Caco-2 (cell line): Measurements from ENCODE around the gene KRT24. TPM values are rescaled to one million over a fixed set of nuclear protein-coding genes. Genes with fewer than 3 reads are reported as not detected.
"Not testable (repeated sequence)": the region's sequence is repeated elsewhere in the genome, so short reads cannot be mapped to it uniquely, and the experiment has no call there.

ENCODE experiments used
- Bru-seq: library from RNA; stranded (reverse); fragments of 400-500 nt; gene quantifications from one replicate; lab custom pipeline; 2021; lab: Mats Ljungman, UMichigan
- BruChase-seq, 2 experiments: library from RNA; stranded (reverse); fragments of 400-500 nt; gene quantifications; one replicate each; lab custom pipeline; 2021; lab: Mats Ljungman, UMichigan
- BruUV-seq: library from RNA; stranded (reverse); fragments of 400-500 nt; replicated peaks from 2 replicates; lab custom pipeline; 2021; lab: Mats Ljungman, UMichigan
- CTCF ChIA-PET: fragments of 300-600 bp; sonication (Branson Sonifier 250); formaldehyde crosslinking; loops from one replicate; lab custom pipeline; 2022; ENCODE audit warnings: antibody characterized with exemption; lab: Charles Lee
- POLR2A ChIA-PET: fragments of 300-600 bp; sonication (Branson Sonifier 250); formaldehyde crosslinking; loops from one replicate; lab custom pipeline; 2022; ENCODE audit warnings: antibody characterized with exemption; lab: Charles Lee
- DNase-seq, 2 experiments: peaks; one replicate each; pipeline versions ENCODE4 v3.0.0 to v3.0.0-alpha.2; 2020 to 2022
- H3K27me3 ChIP-seq: replicated peaks from 2 replicates; pipeline ENCODE4 v1.6.0; 2011; ENCODE audit warnings: low read length; ENCODE audit not compliant: control insufficient read depth, insufficient read depth
- H3K36me3 ChIP-seq: 2 replicates; pipeline ENCODE4 v1.5.1; 2011; ENCODE audit warnings: low read length; ENCODE audit not compliant: control insufficient read depth, insufficient read depth
- H3K4me1 ChIP-seq: fragments of 250-450 bp; sonication (Bioruptor Pico); 2 replicates; pipeline ENCODE4 v1.5.1; 2020; ENCODE audit warnings: mild to moderate bottlenecking
- H3K4me3 ChIP-seq: 2 replicates; pipeline ENCODE4 v1.5.1; 2011; ENCODE audit warnings: low read depth, mild to moderate bottlenecking, control low read depth, low read length
- H3K9me3 ChIP-seq: fragments of 250-450 bp; sonication (Bioruptor Pico); 2 replicates; pipeline ENCODE4 v1.5.1; 2020; ENCODE audit warnings: mild to moderate bottlenecking, moderate library complexity
- H3K27ac Mint-ChIP-seq: one replicate; pipeline ENCODE4 v1.8.0; 2022; ENCODE audit warnings: mixed read lengths; ENCODE audit not compliant: unreplicated experiment
- H3K27me3 Mint-ChIP-seq: one replicate; pipeline ENCODE4 v1.8.0; 2022; ENCODE audit warnings: mixed read lengths; ENCODE audit not compliant: insufficient read depth, unreplicated experiment
- H3K36me3 Mint-ChIP-seq: one replicate; pipeline ENCODE4 v1.8.0; 2022; ENCODE audit warnings: mild to moderate bottlenecking, mixed read lengths; ENCODE audit not compliant: insufficient read depth, unreplicated experiment
- H3K4me1 Mint-ChIP-seq: one replicate; pipeline ENCODE4 v1.8.0; 2022; ENCODE audit warnings: low read depth, mixed read lengths; ENCODE audit not compliant: unreplicated experiment
- H3K4me3 Mint-ChIP-seq: one replicate; pipeline ENCODE4 v1.8.0; 2022; ENCODE audit warnings: mild to moderate bottlenecking, moderate library complexity, mixed read lengths; ENCODE audit not compliant: unreplicated experiment
- H3K9me3 Mint-ChIP-seq: one replicate; pipeline ENCODE4 v1.8.0; 2022; ENCODE audit warnings: mixed read lengths; ENCODE audit not compliant: unreplicated experiment
- CTCF ChIP-seq, 2 experiments: fragments of 200-600 bp in 1 of 2; IDR thresholded peaks; 1 replicate in 1 of 2; 2 replicates in 1 of 2; pipeline versions ENCODE4 v1.5.1 to v1.8.0; 2011 to 2022; ENCODE audit warnings: antibody characterized with exemption in 1 of 2, control low read depth in 1 of 2, inconsistent platforms in 1 of 2, low read depth in 1 of 2, low read length in 1 of 2, mild to moderate bottlenecking in 1 of 2, moderate library complexity in 1 of 2; ENCODE audit not compliant: insufficient read depth in 1 of 2, severe bottlenecking in 1 of 2, unreplicated experiment in 1 of 2
- intact Hi-C: fragments of 100-400 bp; cut with micrococcal nuclease; formaldehyde crosslinking; loops from one replicate; pipeline ENCODE4 v1.10.0; 2022; ENCODE audit not compliant: unreplicated experiment
- long read RNA-seq: library from polyadenylated mRNA; stranded (forward); transcript quantifications from one replicate; pipeline ENCODE4 v2.0.0, GENCODE V29; 2022
- total RNA-seq: library from RNA; stranded (reverse); gene quantifications from 2 replicates; pipeline ENCODE4 v1.2.3, GENCODE V29; 2022

KRT24 gene
- total RNA-seq (0.16 TPM in 1 of 2 replicates, not detected in the other), Bru-seq, nascent RNA (percentile 18 among the genes with signal in this experiment), BruChase-seq, experiment 1, labeled RNA remaining after a 2-hour chase (percentile 11 among the genes with signal in this experiment), BruChase-seq, experiment 2, labeled RNA remaining after a 6-hour chase (percentile 16 among the genes with signal in this experiment)
- long read RNA-seq, partial matches to known transcripts = 0 of 1 reads
- long read RNA-seq, other reads (novel, unspliced or antisense) = 1 of 1 reads

- H3K36me3 ChIP-seq = no peaks in the 10 kb centered on the region
- no peak within 1 kb of the TSS for H3K4me3 ChIP-seq
- H3K27me3 ChIP-seq = no peaks in the 10 kb centered on the region
- no peaks in the 10 kb centered on the region for H3K9me3 ChIP-seq
- no peak within 1 kb of the TSS for H3K4me3 Mint-ChIP-seq
- POLR2A ChIA-PET = no interaction called here
- H3K36me3 Mint-ChIP-seq = no peaks in the 10 kb centered on the region
- peaks cover 16% of the 10 kb centered on the region for H3K4me1 ChIP-seq
- H3K27ac Mint-ChIP-seq = no peak within 1 kb of the TSS
- no peaks in the 10 kb centered on the region for H3K9me3 Mint-ChIP-seq
- intact Hi-C loops = loop anchor here (2.0 kb wide), 1 partner anchor 55 kb away; no protein-coding TSS in a partner anchor
- no peaks in the 10 kb centered on the region for H3K27me3 Mint-ChIP-seq
- DNase-seq = no peak
- CTCF ChIA-PET = interaction anchor here (1.2 to 1.5 kb wide), 2 partner anchors 20 to 88 kb away, joined by 3 to 5 read pairs; no protein-coding TSS in a partner anchor
- no TSS peak for BruUV-seq
- no peak for TF ChIP-seq CTCF (IDR thresholded peaks at IDR 0.05; ENCODE audit: insufficient read depth in 1 of 2, low read depth in 1 of 2, low read length in 1 of 2, severe bottlenecking in 1 of 2, unreplicated experiment in 1 of 2)
- H3K4me1 Mint-ChIP-seq = peaks cover 23% of the 10 kb centered on the region
Observed at GRCh38 chr17:40703652-40704051, at the start of gene KRT24. KRT24 (minus strand) TSS chr17:40703752; CDS start chr17:40703693, 59 bp downstream.

GRCh38 chr17:40751065-40751464 lies 47.5 kb upstream of the KRT24 start:
- no peaks in the 10 kb centered on the region for H3K9me3 ChIP-seq
- intact Hi-C loops = no loop called here
- no TSS peak for BruUV-seq
- Mint-ChIP-seq H3K27ac (no peak overlapping the region), H3K4me1 (no peaks in the 10 kb centered on the region), H3K36me3 (no peaks in the 10 kb centered on the region), H3K9me3 (no peaks in the 10 kb centered on the region), H3K4me3 (no peak overlapping the region), H3K27me3 (peaks cover 8% of the 10 kb centered on the region)
- ChIA-PET CTCF (no interaction called here), POLR2A (no interaction called here)
- no peaks in the 10 kb centered on the region for H3K27me3 ChIP-seq
- no peak overlapping the region for H3K4me3 ChIP-seq
- no peaks in the 10 kb centered on the region for H3K36me3 ChIP-seq
- no peak for DNase-seq
- TF ChIP-seq CTCF (IDR thresholded peaks at IDR 0.05; ENCODE audit: insufficient read depth in 1 of 2, low read depth in 1 of 2, low read length in 1 of 2, severe bottlenecking in 1 of 2, unreplicated experiment in 1 of 2) = no peak
- H3K4me1 ChIP-seq = no peaks in the 10 kb centered on the region

- BruUV-seq = no TSS peak
- Histone ChIP-seq H3K36me3 (no peaks in the 10 kb centered on the region), H3K4me1 (no peaks in the 10 kb centered on the region), H3K4me3 (no peak overlapping the region), H3K9me3 (no peaks in the 10 kb centered on the region), H3K27me3 (no peaks in the 10 kb centered on the region)
- no peak for TF ChIP-seq CTCF (IDR thresholded peaks at IDR 0.05; ENCODE audit: insufficient read depth in 1 of 2, low read depth in 1 of 2, low read length in 1 of 2, severe bottlenecking in 1 of 2, unreplicated experiment in 1 of 2)
- CTCF ChIA-PET = interaction anchor here (0.7 kb wide), 1 partner anchor 445 kb away, joined by 4 read pairs; no protein-coding TSS in a partner anchor
- Mint-ChIP-seq H3K4me3 (no peak overlapping the region), H3K27me3 (peaks cover 11% of the 10 kb centered on the region), H3K36me3 (no peaks in the 10 kb centered on the region), H3K4me1 (no peaks in the 10 kb centered on the region), H3K27ac (no peak overlapping the region), H3K9me3 (no peaks in the 10 kb centered on the region)
- DNase-seq = no peak
- intact Hi-C loops = no loop called here
- POLR2A ChIA-PET = no interaction called here
Observed at GRCh38 chr17:40750391-40750790, 46.8 kb upstream of the KRT24 start.

GRCh38 chr17:40748666-40749065 lies 45.1 kb upstream of the KRT24 start:
- CTCF ChIA-PET, H3K36me3 ChIP-seq, H3K9me3 Mint-ChIP-seq, H3K4me3 Mint-ChIP-seq, H3K9me3 ChIP-seq, POLR2A ChIA-PET, H3K4me1 ChIP-seq, DNase-seq, H3K4me1 Mint-ChIP-seq, H3K36me3 Mint-ChIP-seq, H3K4me3 ChIP-seq, H3K27ac Mint-ChIP-seq, BruUV-seq, H3K27me3 ChIP-seq, intact Hi-C loops: not testable (repeated sequence)
- H3K27me3 Mint-ChIP-seq = peaks cover 15% of the 10 kb centered on the region
